H1 (cell line): ENCODE measurements around the gene TCF19. TPM values are rescaled to one million over a fixed set of nuclear protein-coding genes. Genes with fewer than 3 reads are reported as not detected.

Source experiments
- CTCF ChIA-PET: fragments of 300-600 bp; sonication (Branson Sonifier 250); formaldehyde crosslinking; loops from one replicate; lab custom pipeline; 2021; ENCODE audit not compliant: partially characterized antibody; lab: Charles Lee
- POLR2A ChIA-PET: fragments of 300-600 bp; sonication (Branson Sonifier 250); formaldehyde crosslinking; loops from one replicate; lab custom pipeline; 2021; ENCODE audit warnings: inconsistent platforms; ENCODE audit not compliant: partially characterized antibody; lab: Charles Lee
- DNase-seq, 2 experiments: peaks; one replicate each; pipeline versions ENCODE4 v3.0.0 to v3.0.0-alpha.2; 2010 to 2022; ENCODE audit warnings: low spot score in 2 of 2, low read depth in 1 of 2, mixed read lengths in 1 of 2
- FAIRE-seq: peaks from 2 replicates; lab custom pipeline; 2011; peaks lifted over from hg19 to GRCh38; lab: Jason Lieb, UNC
- H2AFZ ChIP-seq: 2 replicates; pipeline ENCODE4 v1.8.1; 2012; ENCODE audit warnings: low read length, inconsistent platforms
- H2AK5ac ChIP-seq: 2 replicates; pipeline ENCODE4 v1.6.1; 2013; ENCODE audit warnings: low read depth, low read length
- H2BK120ac ChIP-seq: replicated peaks from 2 replicates; pipeline ENCODE3; 2013; ENCODE audit warnings: low read depth, low read length, inconsistent platforms
- H2BK12ac ChIP-seq: 2 replicates; pipeline ENCODE4 v1.6.1; 2013; ENCODE audit warnings: low read depth, low read length
- H2BK15ac ChIP-seq: 2 replicates; pipeline ENCODE4 v1.6.1; 2013; ENCODE audit warnings: low read length
- H2BK20ac ChIP-seq: 2 replicates; pipeline ENCODE4 v1.6.1; 2013; ENCODE audit warnings: low read length
- H2BK5ac ChIP-seq: 2 replicates; pipeline ENCODE4 v1.6.1; 2013; ENCODE audit warnings: low read depth, low read length
- H3K14ac ChIP-seq: 2 replicates; pipeline ENCODE4 v1.6.1; 2013; ENCODE audit warnings: inconsistent platforms; ENCODE audit not compliant: insufficient read length
- H3K18ac ChIP-seq: 2 replicates; pipeline ENCODE4 v1.6.1; 2013; ENCODE audit warnings: low read length; ENCODE audit errors: extremely low read depth
- H3K23ac ChIP-seq: 2 replicates; pipeline ENCODE4 v1.6.1; 2013; ENCODE audit warnings: inconsistent platforms; ENCODE audit not compliant: insufficient read length
- H3K23me2 ChIP-seq: 2 replicates; pipeline ENCODE4 v1.6.1; 2013; ENCODE audit warnings: low read depth, low read length
- H3K27ac ChIP-seq: 2 replicates; pipeline ENCODE4 v1.6.1; 2011; ENCODE audit warnings: low read depth, low read length, inconsistent platforms
- H3K27me3 ChIP-seq, 4 experiments: replicated peaks in 1 of 4; 1 replicate in 1 of 4; 2 replicates in 3 of 4; pipeline versions ENCODE4 v1.6.1 to v1.8.1; 2011 to 2013; ENCODE audit warnings: low read length in 3 of 4, mild to moderate bottlenecking in 3 of 4, inconsistent platforms in 2 of 4, mixed read lengths in 2 of 4, moderate library complexity in 1 of 4; ENCODE audit not compliant: control insufficient read depth in 3 of 4, insufficient read depth in 3 of 4; ENCODE audit errors: extremely low read depth in 1 of 4
- H3K36me3 ChIP-seq, 4 experiments: 2 replicates each; pipeline versions ENCODE4 v1.6.1 to v1.8.1; 2011 to 2013; ENCODE audit warnings: mild to moderate bottlenecking in 4 of 4, low read length in 3 of 4, moderate library complexity in 2 of 4, control low read depth in 1 of 4, inconsistent platforms in 1 of 4; ENCODE audit not compliant: insufficient read depth in 4 of 4, control insufficient read depth in 2 of 4
- H3K4ac ChIP-seq: replicated peaks from 2 replicates; pipeline ENCODE3; 2013; ENCODE audit warnings: low read length, low read depth, mixed read lengths, inconsistent platforms; ENCODE audit not compliant: insufficient read length
- H3K4me1 ChIP-seq, 4 experiments: replicated peaks in 1 of 4; 1 replicate in 1 of 4; 2 replicates in 3 of 4; pipeline versions ENCODE4 v1.6.1 to v1.8.1; 2011 to 2013; ENCODE audit warnings: low read length in 3 of 4, inconsistent platforms in 2 of 4, mixed read lengths in 1 of 4; ENCODE audit not compliant: insufficient read depth in 4 of 4, control insufficient read depth in 3 of 4
- H3K4me2 ChIP-seq, 2 experiments: 2 replicates each; pipeline versions ENCODE4 v1.6.1 to v1.8.1; 2011 to 2013; ENCODE audit warnings: low read depth in 2 of 2, low read length in 2 of 2, control low read depth in 1 of 2, inconsistent platforms in 1 of 2, mild to moderate bottlenecking in 1 of 2; ENCODE audit not compliant: insufficient read depth in 1 of 2
- H3K4me3 ChIP-seq, 4 experiments: fragments of 200-600, 300-600 bp in 1 of 4; sonication (generic), shearing (Covaris generic), sonication (Bioruptor Twin) in 1 of 4; 2 replicates each; pipeline versions ENCODE4 v1.5.1 to v1.8.1; 2011 to 2016; ENCODE audit warnings: low read length in 4 of 4, low read depth in 3 of 4, control low read depth in 2 of 4, inconsistent platforms in 2 of 4, mild to moderate bottlenecking in 2 of 4, mixed read lengths in 1 of 4, moderate library complexity in 1 of 4; ENCODE audit not compliant: insufficient read depth in 2 of 4; ENCODE audit errors: extremely low read depth in 1 of 4
- H3K56ac ChIP-seq: replicated peaks from 2 replicates; pipeline ENCODE3; 2013; ENCODE audit warnings: low read depth, mild to moderate bottlenecking, mixed read lengths, low read length, inconsistent platforms; ENCODE audit not compliant: insufficient read length
- H3K79me1 ChIP-seq: 2 replicates; pipeline ENCODE4 v1.6.1; 2013; ENCODE audit warnings: low read depth, low read length, control low read depth
- H3K79me2 ChIP-seq, 2 experiments: 2 replicates each; pipeline versions ENCODE4 v1.6.1 to v1.8.1; 2012 to 2013; ENCODE audit warnings: low read length in 2 of 2, mild to moderate bottlenecking in 2 of 2, inconsistent platforms in 1 of 2; ENCODE audit not compliant: insufficient read depth in 2 of 2, control insufficient read depth in 1 of 2
- H3K9ac ChIP-seq, 4 experiments: replicated peaks in 1 of 4; 1 replicate in 1 of 4; 2 replicates in 3 of 4; pipeline versions ENCODE4 v1.6.1 to v1.8.1; 2011 to 2013; ENCODE audit warnings: low read depth in 3 of 4, low read length in 3 of 4, control low read depth in 2 of 4, mild to moderate bottlenecking in 2 of 4, moderate library complexity in 2 of 4, inconsistent platforms in 1 of 4; ENCODE audit errors: extremely low read depth in 1 of 4
- H3K9me3 ChIP-seq, 2 experiments: 2 replicates each; pipeline versions ENCODE4 v1.6.1 to v1.8.1; 2012 to 2013; ENCODE audit warnings: mild to moderate bottlenecking in 2 of 2, moderate library complexity in 2 of 2, control low read depth in 1 of 2, inconsistent platforms in 1 of 2, low read depth in 1 of 2, low read length in 1 of 2, mixed read lengths in 1 of 2; ENCODE audit not compliant: insufficient read depth in 2 of 2
- H4K20me1 ChIP-seq, 2 experiments: replicated peaks in 1 of 2; 2 replicates each; pipeline versions ENCODE3 to v1.8.1; 2011 to 2013; ENCODE audit warnings: inconsistent platforms in 2 of 2, low read length in 2 of 2, mild to moderate bottlenecking in 1 of 2; ENCODE audit not compliant: insufficient read depth in 2 of 2, control insufficient read depth in 1 of 2
- H4K5ac ChIP-seq: 2 replicates; pipeline ENCODE4 v1.6.1; 2013; ENCODE audit warnings: low read length, low read depth, mixed read lengths, inconsistent platforms; ENCODE audit not compliant: insufficient read length
- H4K8ac ChIP-seq: 2 replicates; pipeline ENCODE4 v1.8.0; 2013; ENCODE audit warnings: mild to moderate bottlenecking, moderate library complexity, low read length, inconsistent platforms; ENCODE audit not compliant: insufficient read depth; ENCODE audit errors: extremely low read depth
- H4K91ac ChIP-seq: replicated peaks from 2 replicates; pipeline ENCODE3; 2013; ENCODE audit warnings: low read length, mixed read lengths, inconsistent platforms; ENCODE audit not compliant: insufficient read length
- CBX5 ChIP-seq: fragments of 300-800, 300-1000 bp; sonication (generic); IDR thresholded peaks from 2 replicates; pipeline ENCODE4 v1.7.1; 2016; ENCODE audit warnings: antibody characterized with exemption, low read length, low read depth
- CBX8 ChIP-seq: fragments of 300-800, 300-1000 bp; sonication (generic); IDR thresholded peaks from 2 replicates; pipeline ENCODE4 v1.7.1; 2016; ENCODE audit warnings: low read depth, low read length, borderline replicate concordance
- HDAC2 ChIP-seq, 2 experiments: fragments of 300-600 bp in 1 of 2; sonication (generic) in 1 of 2; IDR thresholded peaks; 2 replicates each; pipeline ENCODE4 v1.6.1; 2011 to 2012; ENCODE audit warnings: low read depth in 2 of 2, low read length in 2 of 2, mild to moderate bottlenecking in 2 of 2, moderate library complexity in 2 of 2, borderline replicate concordance in 1 of 2, inconsistent platforms in 1 of 2
- JUN ChIP-seq: IDR thresholded peaks from 2 replicates; pipeline ENCODE4 v1.6.1; 2011; ENCODE audit warnings: low read depth, mild to moderate bottlenecking, improper control_type of control experiment, low read length
- KDM1A ChIP-seq: fragments of 200-600, 300-600 bp; sonication (generic); IDR thresholded peaks from 2 replicates; pipeline ENCODE4 v1.7.1; 2016; ENCODE audit warnings: mild to moderate bottlenecking, low read length, borderline replicate concordance
- KDM5A ChIP-seq: fragments of 200-600 bp; IDR thresholded peaks from 2 replicates; pipeline ENCODE4 v1.7.1; 2012; ENCODE audit warnings: mild to moderate bottlenecking, low read length, inconsistent platforms, mixed read lengths
- NRF1 ChIP-seq: IDR thresholded peaks from 2 replicates; pipeline ENCODE4 v1.6.1; 2011; ENCODE audit warnings: mild to moderate bottlenecking, low read depth, low read length, improper control_type of control experiment
- RNF2 ChIP-seq: fragments of 200-900, 300-1000 bp; sonication (generic); IDR thresholded peaks from 2 replicates; pipeline ENCODE4 v1.7.1; 2016; ENCODE audit warnings: borderline replicate concordance, low read depth, mild to moderate bottlenecking, antibody characterized with exemption, low read length; ENCODE audit not compliant: poor library complexity, severe bottlenecking; ENCODE audit errors: missing control alignments
- RXRA ChIP-seq: IDR thresholded peaks from 2 replicates; pipeline ENCODE4 v1.6.1; 2011; ENCODE audit warnings: low read depth, mild to moderate bottlenecking, low read length, moderate library complexity; ENCODE audit not compliant: insufficient read depth
- SRF ChIP-seq: IDR thresholded peaks from 2 replicates; pipeline ENCODE4 v1.6.1; 2011; ENCODE audit warnings: mild to moderate bottlenecking, low read depth, low read length, moderate library complexity
- WGBS, 2 experiments: shearing (Covaris generic) in 1 of 2; methylation state at CpG; one replicate each; pipeline versions ENCODE4 v1.1.6 to v1.1.7; 2013 to 2015; ENCODE audit warnings: low lambda C conversion rate in 2 of 2, mixed read lengths in 2 of 2, inconsistent platforms in 1 of 2, low coverage in 1 of 2, missing lambda C conversion rate in 1 of 2; ENCODE audit not compliant: insufficient replicate concordance in 2 of 2, insufficient coverage in 1 of 2, insufficient read length in 1 of 2; ENCODE audit errors: extremely low coverage in 1 of 2, missing lambda C conversion rate in 1 of 2; 5-methylcytosine and 5-hydroxymethylcytosine counted together
- polyA plus RNA-seq, 7 experiments: library from polyadenylated mRNA; depleted of rRNA in 3 of 7; stranded (reverse) in 5 of 7; unstranded in 2 of 7; fragments of >200 nt in 5 of 7; fragments of 200-250 nt in 2 of 7; gene quantifications; 1 replicate in 5 of 7; 2 replicates in 1 of 7; 4 replicates in 1 of 7; pipeline versions ENCODE4 v1.2.1 to v1.2.3, GENCODE V29; 2011 to 2013; ENCODE audit warnings: missing spikeins in 2 of 7, mixed read lengths in 2 of 7
- total RNA-seq: library from RNA; stranded (reverse); fragmentation: NEBNext Ultra II Directional; extraction: Animal tissue kit (Norgen Biotek cat#: 25700); gene quantifications from 2 replicates; pipeline ENCODE4 v1.2.1, GENCODE V29; 2021
- TF ChIP-seq, protein P1 (sequence below): IDR thresholded peaks from 2 replicates; pipeline ENCODE4 v1.6.1; 2011; ENCODE audit warnings: low read length, improper control_type of control experiment

Gene TCF19
- total and polyA plus RNA-seq, 2 of the 8 experiments (the other 6 are each of a cell fraction or from before 2014, with no cell fraction given) = 7.2 to 11.0 TPM

DNA sequence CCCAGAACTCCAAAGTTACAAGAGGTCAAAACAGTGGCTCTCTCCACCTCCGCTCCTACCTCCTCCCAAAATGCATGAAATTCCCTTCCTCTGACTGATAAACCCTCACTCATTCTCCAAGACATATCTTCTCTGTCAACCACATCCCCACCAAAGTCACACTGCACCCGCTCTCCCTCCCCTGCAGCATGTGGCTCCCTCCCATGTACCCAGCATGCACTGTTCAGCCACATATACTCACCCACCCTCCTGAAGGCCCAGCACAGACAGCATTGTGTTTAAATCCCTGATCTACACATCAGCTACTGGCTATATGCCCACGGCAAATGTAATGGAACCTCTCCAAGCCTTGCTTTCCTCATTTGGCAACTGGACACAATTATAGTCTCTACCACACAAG lies 17.6 kb downstream of the TCF19 start:
- H2BK20ac ChIP-seq = peak overlapping the region; percentile 36; the same call in 1 of the 2 replicates
- FAIRE-seq (no peak), DNase-seq (no peak)
- H3K27ac ChIP-seq = no peak overlapping the region
- peaks cover 8% of the 10 kb centered on the region for H3K23me2 ChIP-seq
- peak overlapping the region; percentile 98; the same call in 1 of the 2 replicates for H2BK12ac ChIP-seq
- CTCF ChIA-PET = interaction anchor here (1.4 to 5.9 kb wide), 9 partner anchors 8 to 224 kb away, joined by 3 to 36 read pairs (median 9); no protein-coding TSS in a partner anchor
- peak overlapping the region; percentile 40 for H3K18ac ChIP-seq
- peak overlapping the region; percentile 84 for H2BK5ac ChIP-seq
- no peak overlapping the region for H4K5ac ChIP-seq
- H2BK120ac ChIP-seq = peak overlapping the region; percentile 52
- H3K56ac ChIP-seq = no peak overlapping the region
- H4K20me1 ChIP-seq = no peaks in the 10 kb centered on the region
- H3K14ac ChIP-seq = no peak overlapping the region
- no peak overlapping the region for H2AFZ ChIP-seq
- peak overlapping the region; percentile 97 for H2AK5ac ChIP-seq
- peaks cover 0 to 31% of the 10 kb centered on the region in 2 experiments; a peak in 2 of 4 replicates for H3K79me2 ChIP-seq
- POLR2A ChIA-PET = interaction anchor here (61.6 to 68.5 kb wide), 2 partner anchors 7 to 28 kb away, joined by 2251 read pairs; partner anchors contain the start of genes CCHCR1, CDSN, POU5F1 and PSORS1C1
- H3K27me3 ChIP-seq = no peaks in the 10 kb centered on the region
- no peak overlapping the region for H3K9ac ChIP-seq
- H3K36me3 ChIP-seq = no peaks in the 10 kb centered on the region
- WGBS, 2 experiments = 94% methylated on average over 3 of the region's 3 CpGs; no CpG with 5 or more reads in 1 of the 2 experiments
- peak overlapping the region; percentile 40 for H3K4ac ChIP-seq
- no peaks in the 10 kb centered on the region; a peak in 1 of 4 replicates for H3K9me3 ChIP-seq
- H3K4me1 ChIP-seq = peaks cover 18 to 37% (median 30%) of the 10 kb centered on the region in 4 experiments
- no peak overlapping the region for H3K4me2 ChIP-seq
- peak overlapping the region; percentile 19; the same call in 1 of the 2 replicates for H4K8ac ChIP-seq
- no peak overlapping the region for H3K23ac ChIP-seq
- no peak for TF ChIP-seq RXRA
- no peak for TF ChIP-seq CBX8
- TF ChIP-seq, protein P1, sequence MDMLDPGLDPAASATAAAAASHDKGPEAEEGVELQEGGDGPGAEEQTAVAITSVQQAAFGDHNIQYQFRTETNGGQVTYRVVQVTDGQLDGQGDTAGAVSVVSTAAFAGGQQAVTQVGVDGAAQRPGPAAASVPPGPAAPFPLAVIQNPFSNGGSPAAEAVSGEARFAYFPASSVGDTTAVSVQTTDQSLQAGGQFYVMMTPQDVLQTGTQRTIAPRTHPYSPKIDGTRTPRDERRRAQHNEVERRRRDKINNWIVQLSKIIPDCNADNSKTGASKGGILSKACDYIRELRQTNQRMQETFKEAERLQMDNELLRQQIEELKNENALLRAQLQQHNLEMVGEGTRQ = no peak
- TF ChIP-seq HDAC2 (IDR thresholded peaks at IDR 0.05; ENCODE audit: borderline replicate concordance in 1 of 2, low read depth in 2 of 2, low read length in 2 of 2) = no peak
- TF ChIP-seq KDM1A = no peak
- no peak for TF ChIP-seq JUN
- TF ChIP-seq RNF2 = no peak
- TF ChIP-seq NRF1 = no peak
- no peak for TF ChIP-seq CBX5
- TF ChIP-seq SRF = no peak
- no peak for TF ChIP-seq KDM5A
- TF ChIP-seq, all 59 proteins: peak for 0
- Histone ChIP-seq H2BK15ac (peak overlapping the region; percentile 85; the same call in 1 of the 2 replicates), H3K79me1 (peaks cover 4% of the 10 kb centered on the region), H4K91ac (peak overlapping the region; percentile 63), H3K4me3 (no peak overlapping the region)
